ENCODE results near the gene CRYM.
"Not testable (repeated sequence)": the region's sequence is repeated elsewhere in the genome, so short reads cannot be mapped to it uniquely, and the experiment has no call there.

CRYM gene

GRCh38 chr16:21277927-21278706 lies at the start of gene CRYM:
CRYM (minus strand) TSS chr16:21278290; CDS start chr16:21278251, 39 bp downstream.
- Mint-ChIP-seq H3K4me1 (peaks cover 14% of the 10 kb centered on the region), H3K27me3 (peaks cover 83% of the 10 kb centered on the region), H3K27ac (peak within 1 kb of the TSS in 1 of 2 donors; percentile 8), H3K9me3 (no peaks in the 10 kb centered on the region), H3K4me3 (peak within 1 kb of the TSS; percentile 46 to 68)
- ATAC-seq (peak; percentile 94), DNase-seq (peak; percentile 49 to 59)

GRCh38 chr16:21327046-21327445 lies 49.0 kb upstream of the CRYM start:
- no peaks in the 10 kb centered on the region for H3K4me1 Mint-ChIP-seq
- no peak overlapping the region for H3K4me3 Mint-ChIP-seq
- ATAC-seq: no peak
- H3K9me3 Mint-ChIP-seq: peaks cover 7 to 23% of the 10 kb centered on the region in 2 donors
- peaks cover 11% of the 10 kb centered on the region for H3K27me3 Mint-ChIP-seq
- DNase-seq: no peak
- H3K27ac Mint-ChIP-seq: no peak overlapping the region

GRCh38 chr16:21326459-21326858 lies 48.4 kb upstream of the CRYM start:
- H3K27me3 Mint-ChIP-seq: peaks cover 6% of the 10 kb centered on the region

GRCh38 chr16:21324267-21324666 lies 46.2 kb upstream of the CRYM start:
- ATAC-seq (no peak), DNase-seq (no peak)
- Mint-ChIP-seq H3K27me3 (peaks cover 18% of the 10 kb centered on the region), H3K9me3 (peaks cover 7 to 17% of the 10 kb centered on the region in 2 donors), H3K4me1 (no peaks in the 10 kb centered on the region), H3K27ac (no peak overlapping the region), H3K4me3 (no peak overlapping the region)

More at GRCh38 chr16:21326459-21326858, 48.4 kb upstream of the CRYM start:
- DNase-seq (no peak), ATAC-seq (no peak)
- Mint-ChIP-seq H3K4me3 (no peak overlapping the region), H3K27ac (no peak overlapping the region), H3K9me3 (peaks cover 7 to 18% of the 10 kb centered on the region in 2 donors), H3K4me1 (no peaks in the 10 kb centered on the region)

- not testable (repeated sequence) for ATAC-seq, H3K9me3 Mint-ChIP-seq, DNase-seq, H3K4me1 Mint-ChIP-seq, H3K4me3 Mint-ChIP-seq
- Mint-ChIP-seq H3K27me3 (peaks cover 11% of the 10 kb centered on the region), H3K27ac (peak overlapping the region in 1 of 2 donors; percentile 31)
These were observed 44.2 kb upstream of the CRYM start for GRCh38 chr16:21322251-21322650.

GRCh38 chr16:21321736-21322135 lies 43.6 kb upstream of the CRYM start:
- H3K9me3 Mint-ChIP-seq: no peaks in the 10 kb centered on the region
- no peak for DNase-seq
- no peak overlapping the region for H3K4me3 Mint-ChIP-seq
- H3K4me1 Mint-ChIP-seq: no peaks in the 10 kb centered on the region
- no peak for ATAC-seq
- peaks cover 11% of the 10 kb centered on the region for H3K27me3 Mint-ChIP-seq
- no peak overlapping the region for H3K27ac Mint-ChIP-seq

GRCh38 chr16:21314339-21314738 lies 36.2 kb upstream of the CRYM start:
- H3K4me3 Mint-ChIP-seq: no peak overlapping the region
- DNase-seq (no peak), ATAC-seq (no peak)
- no peak overlapping the region for H3K27ac Mint-ChIP-seq
- H3K9me3 Mint-ChIP-seq: no peaks in the 10 kb centered on the region
- H3K27me3 Mint-ChIP-seq: peaks cover 12% of the 10 kb centered on the region
- no peaks in the 10 kb centered on the region for H3K4me1 Mint-ChIP-seq

GRCh38 chr16:21312863-21313372 lies 34.8 kb upstream of the CRYM start:
- H3K27ac Mint-ChIP-seq, H3K9me3 Mint-ChIP-seq, DNase-seq, ATAC-seq, H3K4me3 Mint-ChIP-seq, H3K4me1 Mint-ChIP-seq: not testable (repeated sequence)
- H3K27me3 Mint-ChIP-seq: peaks cover 21% of the 10 kb centered on the region

GRCh38 chr16:21312046-21312445 lies 34.0 kb upstream of the CRYM start:
- H3K27ac Mint-ChIP-seq, H3K4me3 Mint-ChIP-seq, H3K9me3 Mint-ChIP-seq, H3K4me1 Mint-ChIP-seq, DNase-seq, ATAC-seq: not testable (repeated sequence)
- H3K27me3 Mint-ChIP-seq: peaks cover 22% of the 10 kb centered on the region

- Mint-ChIP-seq H3K4me1 (peaks cover 11% of the 10 kb centered on the region), H3K27me3 (peaks cover 62% of the 10 kb centered on the region)
- not testable (repeated sequence) for ATAC-seq, DNase-seq, H3K27ac Mint-ChIP-seq, H3K9me3 Mint-ChIP-seq, H3K4me3 Mint-ChIP-seq
These were observed 28.6 kb upstream of the CRYM start for GRCh38 chr16:21306712-21307111.

GRCh38 chr16:21302898-21303528 lies 24.9 kb upstream of the CRYM start:
- Mint-ChIP-seq H3K4me1 (peaks cover 26% of the 10 kb centered on the region), H3K27ac (no peak overlapping the region), H3K9me3 (no peaks in the 10 kb centered on the region), H3K27me3 (peaks cover 65% of the 10 kb centered on the region), H3K4me3 (no peak overlapping the region)
- ATAC-seq: no peak
- no peak for DNase-seq

- Mint-ChIP-seq H3K9me3 (no peaks in the 10 kb centered on the region), H3K4me3 (no peak overlapping the region), H3K27ac (no peak overlapping the region), H3K4me1 (peaks cover 26% of the 10 kb centered on the region), H3K27me3 (peaks cover 63% of the 10 kb centered on the region)
- DNase-seq (no peak), ATAC-seq (no peak)
These were observed 24.4 kb upstream of the CRYM start for GRCh38 chr16:21302454-21302853.

GRCh38 chr16:21301895-21302291 lies 23.8 kb upstream of the CRYM start:
- DNase-seq (no peak), ATAC-seq (no peak)
- Mint-ChIP-seq H3K4me1 (peaks cover 26% of the 10 kb centered on the region), H3K9me3 (no peaks in the 10 kb centered on the region), H3K27me3 (peaks cover 63% of the 10 kb centered on the region), H3K4me3 (peak overlapping the region; percentile 94 to 97), H3K27ac (peak overlapping the region in 1 of 2 donors; percentile 64)

- Mint-ChIP-seq H3K4me1 (peaks cover 26% of the 10 kb centered on the region), H3K27me3 (peaks cover 63% of the 10 kb centered on the region), H3K9me3 (no peaks in the 10 kb centered on the region), H3K27ac (peak overlapping the region; percentile 41 to 77), H3K4me3 (peak overlapping the region; percentile 94 to 97)
- DNase-seq (peak; percentile 40 to 50), ATAC-seq (peak; percentile 74)
These were observed 23.2 kb upstream of the CRYM start for GRCh38 chr16:21301168-21301894.

GRCh38 chr16:21300309-21301167 lies 22.4 kb upstream of the CRYM start:
- peak; percentile 39 to 53 for DNase-seq
- peaks cover 26% of the 10 kb centered on the region for H3K4me1 Mint-ChIP-seq
- ATAC-seq: peak; percentile 80

More at GRCh38 chr16:21300309-21301167, 22.4 kb upstream of the CRYM start:
- H3K4me3 Mint-ChIP-seq: peak overlapping the region; percentile 94 to 97
- no peaks in the 10 kb centered on the region for H3K9me3 Mint-ChIP-seq
- H3K27ac Mint-ChIP-seq: peak overlapping the region; percentile 41 to 77
- peaks cover 56% of the 10 kb centered on the region for H3K27me3 Mint-ChIP-seq
